Middle frontal gyrus (tissue), 1 donor: ENCODE measurements around the gene ADAM22.
A peak's percentile ranks its signal among the peaks of the same experiment; 100 is the strongest.
"Not testable (repeated sequence)": the region's sequence is repeated elsewhere in the genome, so short reads cannot be mapped to it uniquely, and the experiment has no call there.

ENCODE experiments used
- DNase-seq: peaks from one replicate; pipeline ENCODE4 v3.0.0-alpha.2; 2015; ENCODE audit warnings: low spot score; ENCODE audit errors: extremely low spot score

Gene ADAM22

DNA sequence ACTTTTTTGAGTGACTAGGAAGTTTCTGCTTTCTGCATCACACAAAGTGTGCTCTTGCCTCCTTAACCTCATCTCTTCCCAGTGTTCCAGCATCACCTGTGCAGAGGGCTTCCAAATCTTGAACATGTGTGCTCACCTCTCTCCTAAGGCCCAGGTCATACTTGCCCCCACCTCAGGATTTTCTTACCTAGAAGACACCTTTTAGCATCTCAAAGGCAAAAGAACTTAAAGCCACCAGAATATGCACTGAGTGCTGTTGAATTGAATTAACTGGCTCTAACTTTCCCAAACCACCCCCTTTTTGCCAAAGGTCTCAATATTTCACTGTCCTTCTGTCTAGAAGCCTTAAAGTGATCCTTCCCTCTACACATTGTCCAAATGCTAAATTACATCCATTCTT, 219.3 kb downstream of the ADAM22 start:
- DNase-seq = no peak

DNA sequence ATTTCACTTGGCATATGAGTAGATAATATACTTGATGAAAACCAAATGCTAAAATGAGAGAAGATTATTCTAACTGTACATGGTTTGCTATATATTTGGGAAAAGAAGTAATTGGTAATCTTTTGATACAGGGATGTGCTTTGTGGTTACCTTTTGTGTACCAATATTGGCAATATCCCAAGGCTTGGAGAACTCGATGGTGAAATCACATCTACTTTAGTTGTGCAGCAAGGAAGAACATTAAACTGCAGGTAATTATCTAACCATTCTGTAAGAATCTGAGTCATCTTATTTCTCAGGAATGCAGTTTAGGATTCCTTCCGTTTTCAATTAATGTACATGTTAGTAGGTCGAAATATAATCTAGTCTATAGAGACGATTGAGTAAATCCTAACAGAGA, 221.7 kb downstream of the ADAM22 start:
- no peak for DNase-seq

DNA sequence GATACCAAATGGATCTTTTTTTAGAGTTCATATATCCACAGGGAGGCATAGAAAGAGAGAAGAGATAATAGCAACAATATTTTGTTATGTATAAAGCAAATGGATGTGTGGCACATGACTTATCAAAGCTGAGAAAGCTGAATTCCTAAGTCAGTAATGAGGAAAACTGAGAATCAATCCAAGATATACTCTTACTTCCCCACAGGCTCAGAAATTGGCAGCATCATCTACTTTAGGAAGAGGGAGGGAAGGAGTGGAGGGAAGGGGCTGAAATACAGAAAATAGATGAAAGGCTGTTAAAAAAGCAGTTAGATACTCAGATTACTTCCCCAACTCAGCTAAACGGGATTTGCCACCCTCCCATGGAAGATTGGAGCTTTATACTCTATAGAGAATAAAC, 222.3 kb downstream of the ADAM22 start:
- no peak for DNase-seq

- DNase-seq = not testable (repeated sequence)
These were observed 225.7 kb downstream of the ADAM22 start for GRCh38 chr7:88159741-88160140.

GRCh38 chr7:88165697-88166096, 231.6 kb downstream of the ADAM22 start:
- DNase-seq = no peak

- DNase-seq = no peak
These were observed 233.2 kb downstream of the ADAM22 start for GRCh38 chr7:88167223-88167622.

- DNase-seq = no peak
These were observed 233.7 kb downstream of the ADAM22 start for GRCh38 chr7:88167721-88168120.

- peak; percentile 37 for DNase-seq
These were observed 235.8 kb downstream of the ADAM22 start for GRCh38 chr7:88169717-88170320.

- DNase-seq = no peak
These were observed 238.8 kb downstream of the ADAM22 start for GRCh38 chr7:88172842-88173241.

GRCh38 chr7:88176190-88176589, 242.1 kb downstream of the ADAM22 start:
- DNase-seq = no peak

- no peak for DNase-seq
These were observed 249.0 kb downstream of the ADAM22 start for GRCh38 chr7:88183051-88183450.

- DNase-seq = no peak
These were observed 250.8 kb downstream of the ADAM22 start for GRCh38 chr7:88184848-88185304.

DNA sequence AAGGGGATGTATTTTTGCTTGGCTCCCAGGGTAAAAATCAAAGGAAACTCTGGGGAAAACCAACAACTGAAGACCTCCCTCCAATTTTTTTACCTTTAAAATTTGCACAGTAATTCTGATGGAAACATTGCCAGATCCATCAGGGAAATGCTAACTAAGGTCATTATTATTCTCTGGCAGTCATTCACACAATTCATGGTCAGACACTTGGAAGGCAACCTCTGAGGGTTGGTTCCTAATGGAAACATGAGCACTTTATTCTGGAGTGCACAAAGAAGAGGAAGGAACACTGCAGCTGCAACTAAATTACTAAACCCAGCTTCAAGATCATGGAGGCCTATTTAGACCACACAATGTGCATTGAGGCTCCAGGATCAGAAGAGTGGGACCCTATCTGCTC, 251.6 kb downstream of the ADAM22 start:
- DNase-seq = no peak

GRCh38 chr7:88191911-88192310, 257.9 kb downstream of the ADAM22 start:
- DNase-seq = no peak

DNA sequence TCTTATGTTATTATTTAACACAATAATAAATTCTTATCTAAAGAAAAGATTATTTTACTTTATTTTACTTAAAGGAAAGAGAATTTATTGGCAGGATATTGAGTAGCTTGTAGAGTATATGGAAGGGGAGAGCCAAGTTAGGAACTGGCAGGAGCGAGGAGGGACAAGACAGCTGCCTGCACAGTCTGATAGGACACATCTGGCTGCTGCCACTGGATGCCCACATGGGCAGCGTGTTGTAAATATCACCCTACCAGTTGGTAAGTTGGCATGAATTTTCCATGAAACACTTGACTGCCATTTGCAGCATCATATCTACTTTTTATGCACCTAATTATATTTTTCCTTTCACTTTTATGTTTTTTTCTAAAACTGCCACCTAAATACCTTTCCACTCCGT, 266.2 kb downstream of the ADAM22 start:
- no peak for DNase-seq

- DNase-seq = no peak
These were observed 266.7 kb downstream of the ADAM22 start for GRCh38 chr7:88200789-88201188.

DNA sequence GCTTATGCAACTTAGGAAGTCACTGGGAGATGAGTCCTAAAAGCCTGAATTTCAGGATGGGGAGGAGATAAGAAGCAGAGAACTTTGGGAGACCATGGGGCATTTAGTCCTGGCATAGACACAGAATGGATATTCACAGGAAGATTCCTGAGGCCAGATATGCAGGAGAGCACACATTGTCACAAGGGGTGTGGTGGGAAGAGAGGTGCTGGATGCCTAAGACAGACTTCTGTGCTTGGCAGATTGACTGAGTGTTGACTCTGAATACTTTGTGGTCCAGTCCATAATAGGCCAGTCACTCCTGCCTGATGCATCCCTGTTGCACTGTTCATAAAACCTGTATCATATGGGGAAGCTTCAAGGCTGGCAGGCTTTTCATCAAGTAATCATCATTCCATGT, 267.3 kb downstream of the ADAM22 start:
- DNase-seq = no peak

- DNase-seq = no peak
These were observed 268.2 kb downstream of the ADAM22 start for GRCh38 chr7:88202278-88202677.

- no peak for DNase-seq
These were observed 268.7 kb downstream of the ADAM22 start for GRCh38 chr7:88202799-88203198.

GRCh38 chr7:88203401-88203800, 269.4 kb downstream of the ADAM22 start:
- no peak for DNase-seq

DNA sequence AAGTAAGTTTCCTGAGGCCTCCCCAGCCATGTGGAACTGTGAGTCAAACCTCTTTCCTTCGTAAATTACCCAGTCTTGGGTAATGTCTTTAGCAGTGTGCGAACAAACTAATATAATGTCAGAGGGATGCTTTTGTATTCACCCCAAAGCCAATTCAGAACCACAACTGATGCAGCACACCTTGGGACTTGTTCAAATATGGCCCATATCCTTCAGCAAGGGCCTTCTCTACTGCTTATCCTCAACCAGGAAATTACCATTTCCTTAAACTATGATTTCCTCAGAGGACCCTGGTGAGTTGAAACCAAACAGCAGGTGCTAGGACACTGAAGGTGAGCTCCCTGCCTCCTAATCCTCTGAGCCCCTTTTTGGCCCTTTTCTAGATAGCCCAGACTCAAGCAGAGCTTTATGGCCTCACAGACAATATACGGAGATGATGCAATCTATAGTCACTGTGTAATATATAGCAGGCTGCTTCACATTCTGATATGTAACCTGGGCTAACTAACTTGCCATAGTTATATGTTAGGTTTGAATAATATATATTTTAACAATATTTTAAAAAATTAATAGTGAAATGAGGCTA, 270.6 kb downstream of the ADAM22 start:
- DNase-seq = no peak

GRCh38 chr7:88205179-88205578, 271.1 kb downstream of the ADAM22 start:
- no peak for DNase-seq

GRCh38 chr7:88206254-88206653, 272.2 kb downstream of the ADAM22 start:
- no peak for DNase-seq
